Activated B cell treated with CpG ODN at 0.5 μM for 24 hours (primary cell): Measurements from ENCODE around the gene NUP214. TPM values are rescaled to one million over a fixed set of nuclear protein-coding genes. Genes with fewer than 3 reads are reported as not detected.

ENCODE experiments used
- ATAC-seq: fragments of 200-7000 bp; cut with Tn5 transposase; one replicate; pipeline ENCODE4 v1.10.0; 2021; ENCODE audit warnings: low read depth, mild to moderate bottlenecking, moderate library complexity
- CTCF ChIA-PET: fragments of 350-600 bp; sonication (Branson Sonifier 250); formaldehyde crosslinking; loops from one replicate; lab custom pipeline; 2021; ENCODE audit warnings: antibody characterized with exemption; lab: Charles Lee
- POLR2A ChIA-PET: fragments of 350-600 bp; sonication (Branson Sonifier 250); formaldehyde crosslinking; loops from one replicate; lab custom pipeline; 2021; ENCODE audit warnings: antibody characterized with exemption; lab: Charles Lee
- DNase-seq: peaks from one replicate; pipeline ENCODE4 v3.0.0; 2022
- H3K27ac Mint-ChIP-seq: one replicate; pipeline ENCODE4 v1.8.0; 2020; ENCODE audit warnings: mixed read lengths
- H3K27me3 Mint-ChIP-seq: one replicate; pipeline ENCODE4 v1.8.0; 2021; ENCODE audit warnings: mixed read lengths
- H3K36me3 Mint-ChIP-seq: one replicate; pipeline ENCODE4 v1.8.0; 2021; ENCODE audit warnings: low read depth, mixed read lengths
- H3K4me1 Mint-ChIP-seq: one replicate; pipeline ENCODE4 v1.8.0; 2021; ENCODE audit warnings: mixed read lengths
- H3K4me3 Mint-ChIP-seq: one replicate; pipeline ENCODE4 v1.8.0; 2020; ENCODE audit warnings: mild to moderate bottlenecking, mixed read lengths
- H3K9me3 Mint-ChIP-seq: one replicate; pipeline ENCODE4 v1.8.0; 2020; ENCODE audit warnings: mixed read lengths
- intact Hi-C: fragments of 100-400 bp; cut with micrococcal nuclease; formaldehyde crosslinking; loops from one replicate; pipeline ENCODE4 v1.15.1; 2024
- total RNA-seq: library from RNA; stranded (reverse); gene quantifications from 2 replicates; pipeline ENCODE4 v1.2.3, GENCODE V29; 2022
- TF ChIP-seq, protein P1 (sequence below): fragments of 200-600 bp; IDR thresholded peaks from one replicate; pipeline ENCODE4 v1.8.0; 2022; ENCODE audit warnings: antibody characterized with exemption, mild to moderate bottlenecking

NUP214 gene
- total RNA-seq, 1 donor from 2014 or later = 90.9 TPM

DNA sequence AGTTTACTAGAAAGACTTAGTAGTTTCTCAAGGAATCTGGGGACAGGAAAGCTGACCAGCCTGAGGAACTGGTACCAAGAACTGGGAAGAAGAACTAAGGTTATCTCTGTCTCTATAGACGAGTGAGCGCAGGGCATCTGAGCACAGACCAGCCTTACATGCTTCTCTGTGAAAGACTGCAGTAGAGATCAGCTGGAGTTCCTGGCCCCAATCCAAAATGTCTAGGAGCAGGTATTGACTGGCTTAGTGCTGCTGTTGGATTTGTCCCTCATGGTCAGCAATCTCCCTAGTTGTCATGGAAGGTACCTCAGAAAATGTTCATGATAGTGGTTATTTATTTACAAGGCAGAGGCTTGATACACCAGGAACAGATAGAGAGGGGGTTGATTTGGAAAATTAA is 13.3 kb downstream of the NUP214 start:
- Mint-ChIP-seq H3K27ac (no peak overlapping the region), H3K4me1 (no peaks in the 10 kb centered on the region), H3K36me3 (peaks cover 88% of the 10 kb centered on the region), H3K9me3 (no peaks in the 10 kb centered on the region), H3K27me3 (no peaks in the 10 kb centered on the region), H3K4me3 (no peak overlapping the region)
- CTCF ChIA-PET = no interaction called here
- no peak for ATAC-seq
- intact Hi-C loops = no loop called here
- POLR2A ChIA-PET = no interaction called here
- TF ChIP-seq, protein P1, sequence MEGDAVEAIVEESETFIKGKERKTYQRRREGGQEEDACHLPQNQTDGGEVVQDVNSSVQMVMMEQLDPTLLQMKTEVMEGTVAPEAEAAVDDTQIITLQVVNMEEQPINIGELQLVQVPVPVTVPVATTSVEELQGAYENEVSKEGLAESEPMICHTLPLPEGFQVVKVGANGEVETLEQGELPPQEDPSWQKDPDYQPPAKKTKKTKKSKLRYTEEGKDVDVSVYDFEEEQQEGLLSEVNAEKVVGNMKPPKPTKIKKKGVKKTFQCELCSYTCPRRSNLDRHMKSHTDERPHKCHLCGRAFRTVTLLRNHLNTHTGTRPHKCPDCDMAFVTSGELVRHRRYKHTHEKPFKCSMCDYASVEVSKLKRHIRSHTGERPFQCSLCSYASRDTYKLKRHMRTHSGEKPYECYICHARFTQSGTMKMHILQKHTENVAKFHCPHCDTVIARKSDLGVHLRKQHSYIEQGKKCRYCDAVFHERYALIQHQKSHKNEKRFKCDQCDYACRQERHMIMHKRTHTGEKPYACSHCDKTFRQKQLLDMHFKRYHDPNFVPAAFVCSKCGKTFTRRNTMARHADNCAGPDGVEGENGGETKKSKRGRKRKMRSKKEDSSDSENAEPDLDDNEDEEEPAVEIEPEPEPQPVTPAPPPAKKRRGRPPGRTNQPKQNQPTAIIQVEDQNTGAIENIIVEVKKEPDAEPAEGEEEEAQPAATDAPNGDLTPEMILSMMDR = no peak
- no peak for DNase-seq

DNA sequence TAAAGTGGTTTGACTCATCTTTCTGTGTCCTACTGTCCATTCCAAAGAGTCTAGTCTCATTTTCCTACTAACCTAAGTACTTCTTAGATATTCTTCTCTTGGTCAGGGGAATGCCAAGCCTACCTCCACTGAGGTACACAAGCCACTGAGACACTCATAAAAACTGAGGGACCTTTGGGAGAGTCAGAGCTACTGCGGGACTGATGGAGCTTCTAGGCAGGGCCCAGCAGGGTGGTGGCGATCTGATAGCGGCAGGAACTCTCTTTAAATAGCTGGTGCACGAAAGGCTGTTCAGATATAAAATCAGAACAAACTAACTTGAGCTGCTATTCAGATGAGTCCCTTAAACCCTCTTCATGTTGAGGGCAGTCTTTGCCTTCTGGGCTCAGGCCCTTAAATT is 14.7 kb downstream of the NUP214 start:
- no peak overlapping the region for H3K4me3 Mint-ChIP-seq
- H3K27ac Mint-ChIP-seq = no peak overlapping the region
- CTCF ChIA-PET = no interaction called here
- no peak for ATAC-seq
- peaks cover 89% of the 10 kb centered on the region for H3K36me3 Mint-ChIP-seq
- H3K9me3 Mint-ChIP-seq = no peaks in the 10 kb centered on the region
- no peaks in the 10 kb centered on the region for H3K27me3 Mint-ChIP-seq
- TF ChIP-seq, protein P1 = no peak
- no peaks in the 10 kb centered on the region for H3K4me1 Mint-ChIP-seq
- POLR2A ChIA-PET = no interaction called here
- intact Hi-C loops = no loop called here
- DNase-seq = no peak

DNA sequence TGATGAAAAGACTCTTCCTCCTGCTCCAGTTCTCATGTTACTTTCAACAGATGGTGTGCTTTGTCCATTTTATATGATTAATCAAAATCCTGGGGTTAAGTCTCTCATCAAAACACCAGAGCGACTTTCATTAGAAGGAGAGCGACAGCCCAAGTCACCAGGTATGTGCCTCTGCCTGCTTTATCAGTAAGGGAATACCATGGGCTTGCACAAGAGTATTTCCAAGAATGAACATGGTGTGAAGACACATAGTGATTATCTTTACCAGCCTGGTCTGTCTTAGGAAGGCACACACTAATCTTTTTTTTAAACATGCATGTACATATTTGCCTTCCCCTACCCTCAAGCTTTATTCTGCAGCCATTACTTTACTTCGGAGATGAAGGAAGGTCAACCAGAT is 15.2 kb downstream of the NUP214 start:
- TF ChIP-seq, protein P1 = no peak
- H3K27ac Mint-ChIP-seq = no peak overlapping the region
- no peak for DNase-seq
- CTCF ChIA-PET = no interaction called here
- peaks cover 89% of the 10 kb centered on the region for H3K36me3 Mint-ChIP-seq
- POLR2A ChIA-PET = no interaction called here
- H3K4me3 Mint-ChIP-seq = no peak overlapping the region
- no peak for ATAC-seq
- no peaks in the 10 kb centered on the region for H3K27me3 Mint-ChIP-seq
- no peaks in the 10 kb centered on the region for H3K9me3 Mint-ChIP-seq
- intact Hi-C loops = no loop called here
- H3K4me1 Mint-ChIP-seq = no peaks in the 10 kb centered on the region

DNA sequence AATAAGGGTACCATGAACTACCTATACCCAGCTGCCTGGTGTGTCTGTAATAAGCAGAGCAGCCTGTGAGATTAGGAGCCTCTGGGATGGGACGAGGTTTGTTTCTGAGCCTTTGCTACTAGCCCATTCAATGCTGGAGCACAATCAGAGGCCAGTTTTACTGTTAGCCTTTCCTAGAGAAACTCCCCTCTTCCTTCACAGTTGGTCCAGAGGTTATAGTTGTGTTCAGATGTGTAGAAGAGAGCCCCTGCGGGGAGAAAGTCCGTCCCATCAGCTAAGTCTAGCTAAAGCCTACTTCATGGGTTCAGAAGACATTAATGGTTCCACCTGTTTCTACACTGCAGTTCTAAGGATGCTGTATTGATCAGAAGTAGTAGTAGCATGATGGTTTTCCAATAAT is 16.8 kb downstream of the NUP214 start:
- ChIA-PET CTCF (no interaction called here), POLR2A (no interaction called here)
- TF ChIP-seq, protein P1 = no peak
- Mint-ChIP-seq H3K27me3 (no peaks in the 10 kb centered on the region), H3K4me3 (no peak overlapping the region), H3K36me3 (peaks cover 88% of the 10 kb centered on the region), H3K9me3 (no peaks in the 10 kb centered on the region), H3K4me1 (no peaks in the 10 kb centered on the region), H3K27ac (no peak overlapping the region)
- no peak for DNase-seq
- intact Hi-C loops = no loop called here
- no peak for ATAC-seq

DNA sequence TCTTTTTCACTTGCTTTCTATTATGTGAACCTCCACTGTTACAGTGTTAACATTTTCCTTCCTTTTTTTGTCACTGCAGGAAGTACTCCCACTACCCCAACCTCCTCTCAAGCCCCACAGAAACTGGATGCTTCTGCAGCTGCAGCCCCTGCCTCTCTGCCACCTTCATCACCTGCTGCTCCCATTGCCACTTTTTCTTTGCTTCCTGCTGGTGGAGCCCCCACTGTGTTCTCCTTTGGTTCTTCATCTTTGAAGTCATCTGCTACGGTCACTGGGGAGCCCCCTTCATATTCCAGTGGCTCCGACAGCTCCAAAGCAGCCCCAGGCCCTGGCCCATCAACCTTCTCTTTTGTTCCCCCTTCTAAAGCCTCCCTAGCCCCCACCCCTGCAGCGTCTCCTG is 18.8 kb downstream of the NUP214 start:
- H3K9me3 Mint-ChIP-seq = no peaks in the 10 kb centered on the region
- H3K4me1 Mint-ChIP-seq = no peaks in the 10 kb centered on the region
- peaks cover 90% of the 10 kb centered on the region for H3K36me3 Mint-ChIP-seq
- H3K4me3 Mint-ChIP-seq = no peak overlapping the region
- POLR2A ChIA-PET = no interaction called here
- H3K27ac Mint-ChIP-seq = no peak overlapping the region
- no peaks in the 10 kb centered on the region for H3K27me3 Mint-ChIP-seq
- intact Hi-C loops = no loop called here
- TF ChIP-seq, protein P1 = no peak
- DNase-seq (no peak), ATAC-seq (no peak)
- CTCF ChIA-PET = no interaction called here
